AG10803 (cell line): Measurements from ENCODE around the gene TJAP1.

Experiments used
- DNase-seq: peaks from one replicate; pipeline ENCODE4 v3.0.0; 2010; ENCODE audit warnings: low read depth
- H3K4me3 ChIP-seq: 2 replicates; pipeline ENCODE4 v1.5.1; 2011; ENCODE audit warnings: mild to moderate bottlenecking, low read length, control low read depth
- CTCF ChIP-seq: conservative IDR thresholded peaks from 2 replicates; pipeline ENCODE4 v1.5.1; 2011; ENCODE audit warnings: mild to moderate bottlenecking, low read length, control low read depth, inconsistent platforms

TJAP1 gene

GRCh38 chr6:43492673-43493072, 15.3 kb downstream of the TJAP1 start:
- peak overlapping the region; percentile 17; the same call in 1 of the 2 replicates for H3K4me3 ChIP-seq
- no peak for TF ChIP-seq CTCF
- peak; percentile 39 for DNase-seq

GRCh38 chr6:43493230-43493629, 15.9 kb downstream of the TJAP1 start:
- no peak for TF ChIP-seq CTCF
- no peak overlapping the region for H3K4me3 ChIP-seq
- no peak for DNase-seq

GRCh38 chr6:43493833-43494232, 16.5 kb downstream of the TJAP1 start:
- no peak overlapping the region for H3K4me3 ChIP-seq
- no peak for DNase-seq
- no peak for TF ChIP-seq CTCF

- TF ChIP-seq CTCF = no peak
- DNase-seq = no peak
- no peak overlapping the region for H3K4me3 ChIP-seq
Observed at GRCh38 chr6:43494321-43494720, 17.0 kb downstream of the TJAP1 start.

- TF ChIP-seq CTCF = no peak
- no peak overlapping the region for H3K4me3 ChIP-seq
- no peak for DNase-seq
Observed at GRCh38 chr6:43494766-43495165, 17.4 kb downstream of the TJAP1 start.

GRCh38 chr6:43495409-43495941, 18.1 kb downstream of the TJAP1 start:
- peak; percentile 35 for TF ChIP-seq CTCF
- no peak overlapping the region for H3K4me3 ChIP-seq
- no peak for DNase-seq

- DNase-seq = peak; percentile 65
- peak; percentile 59 for TF ChIP-seq CTCF
- no peak overlapping the region; the same call in 1 of the 2 replicates for H3K4me3 ChIP-seq
Observed at GRCh38 chr6:43496370-43497128, 19.2 kb downstream of the TJAP1 start.
